Ovary (tissue), 3 donors: Measurements from ENCODE around the gene ATF7.

Experiments used
- CTCF ChIP-seq, 3 donors: fragments of 450-650 bp in 2 of 3; fragments of 200-600 bp in 1 of 3; IDR thresholded peaks; one replicate each; pipeline versions ENCODE4 v1.5.1 to v1.8.0; 2016 to 2022; ENCODE audit warnings: antibody characterized with exemption in 3 of 3, mild to moderate bottlenecking in 1 of 3
- EP300 ChIP-seq: sonication (generic); formaldehyde crosslinking; IDR thresholded peaks from one replicate; pipeline ENCODE4 v1.6.1; 2017; ENCODE audit warnings: antibody characterized with exemption
- POLR2A ChIP-seq: fragments of 450-650 bp; IDR thresholded peaks from one replicate; pipeline ENCODE4 v1.6.1; 2017; ENCODE audit warnings: antibody characterized with exemption, mild to moderate bottlenecking, moderate library complexity
- donor health status: DM: no; HTN: no; CAD: no.

DNA sequence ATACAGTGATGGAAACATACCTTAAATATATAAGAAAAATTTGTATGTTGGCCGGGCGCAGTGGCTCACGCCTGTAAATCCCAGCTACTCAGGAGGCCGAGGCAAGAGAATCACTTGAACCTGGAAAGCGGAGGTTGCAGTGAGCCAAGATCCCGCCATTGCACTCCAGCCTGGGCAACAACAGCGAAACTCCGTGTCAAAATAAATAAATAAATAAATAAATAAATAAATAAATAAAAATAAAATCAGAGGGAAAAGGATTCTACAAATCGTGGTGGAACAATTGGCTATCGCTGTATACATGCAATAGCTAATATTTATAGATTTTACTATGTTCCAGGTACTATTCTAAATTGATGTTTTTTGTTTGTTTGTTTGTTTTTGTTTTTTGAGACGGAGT, 1.7 kb upstream of the ATF7 start:
- TF ChIP-seq CTCF (IDR thresholded peaks at IDR 0.05) (no peak), POLR2A (no peak), EP300 (no peak)
